NOMO-1 treated with DMSO at 0.1 percent for 48 hours (cell line): ENCODE data around the gene TOGARAM1.

Source experiments
- DNase-seq: peaks from one replicate; lab custom pipeline; 2025; ENCODE audit not compliant: unreplicated experiment; lab: John Stamatoyannopoulos, UW

The TOGARAM1 gene

GRCh38 chr14:44963044-44963528, 1.1 kb downstream of the TOGARAM1 start:
- DNase-seq, result no peak

- no peak for DNase-seq
These were observed 1.9 kb downstream of the TOGARAM1 start for GRCh38 chr14:44963775-44964380.

- no peak for DNase-seq
These were observed 4.8 kb downstream of the TOGARAM1 start for GRCh38 chr14:44966601-44967336.

GRCh38 chr14:44968714-44969113, 6.7 kb downstream of the TOGARAM1 start:
- no peak for DNase-seq

- no peak for DNase-seq
These were observed 8.9 kb downstream of the TOGARAM1 start for GRCh38 chr14:44970907-44971306.

- no peak for DNase-seq
These were observed 9.5 kb downstream of the TOGARAM1 start for GRCh38 chr14:44971459-44971858.

- DNase-seq, result no peak
These were observed 17.3 kb downstream of the TOGARAM1 start for GRCh38 chr14:44979273-44979672.

- no peak for DNase-seq
These were observed 17.9 kb downstream of the TOGARAM1 start for GRCh38 chr14:44979740-44980356.

GRCh38 chr14:44981198-44981597, 19.2 kb downstream of the TOGARAM1 start:
- no peak for DNase-seq

- DNase-seq, result no peak
These were observed 20.6 kb downstream of the TOGARAM1 start for GRCh38 chr14:44982594-44982993.

GRCh38 chr14:44988694-44989093, 26.7 kb downstream of the TOGARAM1 start:
- DNase-seq, result no peak

- DNase-seq, result no peak
These were observed 27.8 kb downstream of the TOGARAM1 start for GRCh38 chr14:44989497-44990440.

GRCh38 chr14:44990533-44990932, 28.5 kb downstream of the TOGARAM1 start:
- no peak for DNase-seq

- DNase-seq, result no peak
These were observed 33.2 kb downstream of the TOGARAM1 start for GRCh38 chr14:44995196-44995595.

- DNase-seq, result no peak
These were observed 33.8 kb downstream of the TOGARAM1 start for GRCh38 chr14:44995770-44996294.

GRCh38 chr14:45003924-45004323, 41.9 kb downstream of the TOGARAM1 start:
- DNase-seq, result no peak

GRCh38 chr14:45015133-45015532, 53.1 kb downstream of the TOGARAM1 start:
- no peak for DNase-seq

GRCh38 chr14:45028107-45028626, 66.2 kb downstream of the TOGARAM1 start:
- no peak for DNase-seq

GRCh38 chr14:45034730-45035129, 72.7 kb downstream of the TOGARAM1 start:
- DNase-seq, result no peak

- no peak for DNase-seq
These were observed 76.3 kb downstream of the TOGARAM1 start for GRCh38 chr14:45038256-45038655.

- no peak for DNase-seq
These were observed 76.9 kb downstream of the TOGARAM1 start for GRCh38 chr14:45038865-45039264.
